Tibial nerve (tissue), 4 donors: ENCODE results near the gene SATL1.

Source experiments
- EP300 ChIP-seq, 2 donors: sonication (generic); formaldehyde crosslinking; IDR thresholded peaks; one replicate each; pipeline ENCODE4 v1.6.1; 2017; ENCODE audit warnings: antibody characterized with exemption in 2 of 2, mild to moderate bottlenecking in 1 of 2
- POLR2A ChIP-seq, 2 donors: fragments of 450-650 bp; IDR thresholded peaks; one replicate each; pipeline ENCODE4 v1.6.1; 2017; ENCODE audit warnings: antibody characterized with exemption in 2 of 2, mild to moderate bottlenecking in 2 of 2, moderate library complexity in 2 of 2
- TF ChIP-seq, protein P1 (sequence below), 5 experiments: fragments of 200-600 bp in 3 of 5; fragments of 450-650 bp in 2 of 5; sonication (generic) in 3 of 5; IDR thresholded peaks; one replicate each; pipeline ENCODE4 v1.5.1; 2016 to 2019; ENCODE audit warnings: antibody characterized with exemption in 5 of 5, mild to moderate bottlenecking in 3 of 5, moderate library complexity in 2 of 5

DNA sequence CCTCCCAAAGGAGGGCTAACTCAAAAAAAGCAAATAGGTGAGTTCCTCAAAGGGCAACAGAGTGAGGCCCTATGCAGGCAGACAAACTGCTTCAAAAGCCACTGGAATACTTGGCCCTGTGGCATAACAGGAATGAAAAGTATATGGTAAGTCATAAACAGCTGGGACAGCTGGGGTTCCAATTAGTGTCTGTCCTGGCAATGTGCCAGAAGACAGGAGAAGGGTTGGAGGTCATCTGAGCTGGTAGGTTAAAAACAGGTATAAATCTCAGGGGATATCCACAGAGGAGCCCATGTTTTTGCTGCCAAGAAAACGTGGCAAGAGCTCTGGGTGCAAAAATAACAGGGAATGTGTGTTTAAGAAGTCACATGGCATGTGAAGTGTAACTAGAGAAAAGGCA lies 128.3 kb downstream of the SATL1 start:
- TF ChIP-seq, protein P1, sequence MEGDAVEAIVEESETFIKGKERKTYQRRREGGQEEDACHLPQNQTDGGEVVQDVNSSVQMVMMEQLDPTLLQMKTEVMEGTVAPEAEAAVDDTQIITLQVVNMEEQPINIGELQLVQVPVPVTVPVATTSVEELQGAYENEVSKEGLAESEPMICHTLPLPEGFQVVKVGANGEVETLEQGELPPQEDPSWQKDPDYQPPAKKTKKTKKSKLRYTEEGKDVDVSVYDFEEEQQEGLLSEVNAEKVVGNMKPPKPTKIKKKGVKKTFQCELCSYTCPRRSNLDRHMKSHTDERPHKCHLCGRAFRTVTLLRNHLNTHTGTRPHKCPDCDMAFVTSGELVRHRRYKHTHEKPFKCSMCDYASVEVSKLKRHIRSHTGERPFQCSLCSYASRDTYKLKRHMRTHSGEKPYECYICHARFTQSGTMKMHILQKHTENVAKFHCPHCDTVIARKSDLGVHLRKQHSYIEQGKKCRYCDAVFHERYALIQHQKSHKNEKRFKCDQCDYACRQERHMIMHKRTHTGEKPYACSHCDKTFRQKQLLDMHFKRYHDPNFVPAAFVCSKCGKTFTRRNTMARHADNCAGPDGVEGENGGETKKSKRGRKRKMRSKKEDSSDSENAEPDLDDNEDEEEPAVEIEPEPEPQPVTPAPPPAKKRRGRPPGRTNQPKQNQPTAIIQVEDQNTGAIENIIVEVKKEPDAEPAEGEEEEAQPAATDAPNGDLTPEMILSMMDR (IDR thresholded peaks at IDR 0.05): no peak
- TF ChIP-seq POLR2A (IDR thresholded peaks at IDR 0.05): no peak
- TF ChIP-seq EP300 (IDR thresholded peaks at IDR 0.05): no peak
